ENCODE data around the gene NEUROD2.
A peak's percentile ranks its signal among the peaks of the same experiment; 100 is the strongest.

The NEUROD2 gene

DNA sequence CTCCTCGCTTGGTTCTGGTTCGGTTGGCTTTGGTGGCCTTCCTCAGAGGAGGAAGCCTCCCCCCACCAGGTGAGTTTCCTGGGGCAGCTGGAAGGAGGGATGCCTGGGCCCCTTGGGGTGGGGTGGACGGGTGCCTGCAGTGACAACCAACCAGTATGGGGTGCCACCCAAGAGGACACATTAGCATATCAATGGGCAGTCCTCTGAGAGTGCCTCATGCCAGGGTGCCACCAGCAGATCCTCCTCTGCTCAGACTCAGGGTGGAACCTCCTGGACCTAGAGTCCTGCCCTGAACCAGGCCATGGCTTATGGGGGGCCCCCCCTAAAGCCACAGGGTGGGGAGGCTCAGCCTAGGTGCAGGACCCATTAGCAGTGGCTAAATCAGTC lies 21.8 kb upstream of the NEUROD2 start:
- no peak overlapping the region for H3K27ac Mint-ChIP-seq
- H3K9me3 Mint-ChIP-seq: no peaks in the 10 kb centered on the region
- H3K27me3 Mint-ChIP-seq: peaks cover 65% of the 10 kb centered on the region
- no peaks in the 10 kb centered on the region for H3K36me3 Mint-ChIP-seq (ENCODE audit: low read depth)
- intact Hi-C loops (cut with micrococcal nuclease): no loop called here
- H3K4me1 Mint-ChIP-seq (ENCODE audit: low read depth): peaks cover 37% of the 10 kb centered on the region
- no peak overlapping the region for H3K4me3 Mint-ChIP-seq

GRCh38 chr17:39628655-39629493 lies 21.2 kb upstream of the NEUROD2 start:
- peaks cover 69% of the 10 kb centered on the region for H3K27me3 Mint-ChIP-seq
- H3K27ac Mint-ChIP-seq: no peak overlapping the region
- no peaks in the 10 kb centered on the region for H3K36me3 Mint-ChIP-seq (ENCODE audit: low read depth)
- H3K4me3 Mint-ChIP-seq: no peak overlapping the region
- H3K4me1 Mint-ChIP-seq (ENCODE audit: low read depth): peaks cover 31% of the 10 kb centered on the region
- no peaks in the 10 kb centered on the region for H3K9me3 Mint-ChIP-seq
- intact Hi-C loops (cut with micrococcal nuclease): no loop called here

DNA sequence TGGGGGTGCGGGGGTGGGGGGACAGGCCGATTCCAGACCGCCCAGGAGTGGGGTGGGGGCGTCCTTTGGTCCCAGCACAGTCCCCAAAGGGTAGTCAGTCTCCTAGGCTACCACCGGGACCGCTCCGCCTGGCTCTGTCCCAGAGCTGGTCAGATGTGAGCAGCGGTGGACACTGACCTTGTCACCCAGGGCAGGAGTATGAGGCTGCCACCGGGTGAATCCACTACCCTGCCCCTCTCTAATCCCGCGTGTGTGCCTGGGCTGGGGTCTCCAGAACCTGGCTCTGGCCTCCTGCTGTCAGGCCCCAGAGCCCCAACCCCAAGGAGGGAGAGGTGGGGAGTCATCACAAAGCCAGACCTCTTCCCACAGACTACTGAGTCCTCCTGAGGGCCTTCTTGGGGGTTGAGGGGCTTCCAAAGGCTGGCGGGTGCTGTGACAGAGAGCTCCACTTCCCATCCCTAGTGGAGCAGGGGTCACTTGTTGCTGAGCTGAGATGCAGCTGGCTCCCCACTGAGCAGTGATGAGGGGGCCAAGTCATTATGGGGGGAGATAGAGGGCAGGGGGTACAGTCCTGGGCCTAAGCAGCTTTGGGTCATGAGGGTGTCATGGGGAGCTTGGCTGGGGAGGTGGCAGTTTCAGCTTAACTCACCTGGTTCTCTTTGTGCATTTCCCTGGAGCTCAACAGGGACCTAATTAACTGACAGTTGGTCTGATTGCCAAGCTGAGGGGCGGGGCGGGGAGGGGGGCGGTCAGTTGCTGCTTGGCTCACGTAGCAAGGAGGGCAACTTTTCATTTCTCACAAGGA lies 20.2 kb upstream of the NEUROD2 start:
- intact Hi-C loops (cut with micrococcal nuclease): no loop called here
- H3K27me3 Mint-ChIP-seq: peaks cover 70% of the 10 kb centered on the region
- H3K4me1 Mint-ChIP-seq (ENCODE audit: low read depth): peaks cover 30% of the 10 kb centered on the region
- no peak overlapping the region for H3K27ac Mint-ChIP-seq
- no peaks in the 10 kb centered on the region for H3K36me3 Mint-ChIP-seq (ENCODE audit: low read depth)
- no peaks in the 10 kb centered on the region for H3K9me3 Mint-ChIP-seq
- no peak overlapping the region for H3K4me3 Mint-ChIP-seq

GRCh38 chr17:39627047-39627711 lies 19.5 kb upstream of the NEUROD2 start:
- Mint-ChIP-seq H3K27me3 (peaks cover 70% of the 10 kb centered on the region), H3K4me1 (ENCODE audit: low read depth) (peaks cover 28% of the 10 kb centered on the region), H3K9me3 (no peaks in the 10 kb centered on the region), H3K36me3 (ENCODE audit: low read depth) (no peaks in the 10 kb centered on the region), H3K27ac (no peak overlapping the region), H3K4me3 (peak overlapping the region; percentile 33)
- intact Hi-C loops (cut with micrococcal nuclease): no loop called here

DNA sequence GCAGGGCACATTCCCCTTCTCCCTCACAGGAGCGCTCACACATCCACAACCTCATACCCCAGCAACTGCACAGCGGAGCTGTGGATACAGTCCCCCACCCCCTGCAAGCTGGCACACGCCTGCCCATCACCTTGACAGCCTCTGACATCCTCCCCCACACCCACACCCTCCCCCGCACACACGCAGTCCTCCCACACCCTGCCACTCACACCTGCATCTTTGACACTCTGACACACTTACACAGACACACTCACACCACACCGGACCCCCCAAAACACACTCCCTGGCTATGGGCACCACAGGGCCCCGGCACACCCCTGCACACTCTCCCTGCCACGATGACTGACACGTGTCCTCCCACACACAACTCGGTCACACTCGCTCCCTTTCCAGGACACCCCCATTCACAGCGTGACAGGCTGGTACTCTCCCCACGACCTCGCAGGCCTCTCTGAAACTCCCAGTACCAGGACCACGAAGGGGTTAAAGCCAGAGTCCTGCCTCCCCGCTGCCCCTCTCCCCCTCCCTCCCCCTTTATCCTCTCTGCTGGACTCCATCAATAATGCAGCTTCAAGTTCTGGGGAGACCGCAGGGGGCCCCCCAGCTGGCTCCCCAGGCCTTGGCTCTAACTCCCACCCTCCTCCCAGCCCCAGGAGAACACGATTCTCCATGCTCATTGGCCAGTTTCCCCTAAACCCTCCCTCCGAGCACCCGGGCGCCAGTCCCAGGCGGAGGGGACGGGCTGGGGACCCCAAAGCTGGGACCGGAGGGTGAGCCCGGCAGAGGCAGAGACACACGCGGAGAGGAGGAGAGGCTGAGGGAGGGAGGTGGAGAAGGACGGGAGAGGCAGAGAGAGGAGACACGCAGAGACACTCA lies 18.7 kb upstream of the NEUROD2 start, which contains the start of gene PPP1R1B:
PPP1R1B (plus strand) TSS at position 782 of the 876 bp plus-strand sequence. CDS start 441 bp downstream, outside the sequence.
- peak within 1 kb of the TSS; percentile 5 for H3K27ac Mint-ChIP-seq
- intact Hi-C loops (cut with micrococcal nuclease): no loop called here
- H3K4me3 Mint-ChIP-seq: peak within 1 kb of the TSS; percentile 33
- H3K27me3 Mint-ChIP-seq: peaks cover 70% of the 10 kb centered on the region
- peaks cover 35% of the 10 kb centered on the region for H3K4me1 Mint-ChIP-seq (ENCODE audit: low read depth)
- H3K9me3 Mint-ChIP-seq: no peaks in the 10 kb centered on the region
- H3K36me3 Mint-ChIP-seq (ENCODE audit: low read depth): no peaks in the 10 kb centered on the region

- intact Hi-C loops (cut with micrococcal nuclease): no loop called here
- H3K4me3 Mint-ChIP-seq: no peak overlapping the region
- H3K27ac Mint-ChIP-seq: no peak overlapping the region
- no peaks in the 10 kb centered on the region for H3K36me3 Mint-ChIP-seq (ENCODE audit: low read depth)
- peaks cover 33% of the 10 kb centered on the region for H3K4me1 Mint-ChIP-seq (ENCODE audit: low read depth)
- H3K27me3 Mint-ChIP-seq: peaks cover 71% of the 10 kb centered on the region
- H3K9me3 Mint-ChIP-seq: no peaks in the 10 kb centered on the region
Measured at GRCh38 chr17:39625198-39625785, 17.6 kb upstream of the NEUROD2 start.

GRCh38 chr17:39624313-39624712 lies 16.6 kb upstream of the NEUROD2 start:
- Mint-ChIP-seq H3K36me3 (ENCODE audit: low read depth) (no peaks in the 10 kb centered on the region), H3K9me3 (no peaks in the 10 kb centered on the region), H3K27me3 (peaks cover 76% of the 10 kb centered on the region), H3K27ac (no peak overlapping the region), H3K4me1 (ENCODE audit: low read depth) (peaks cover 23% of the 10 kb centered on the region), H3K4me3 (no peak overlapping the region)
- intact Hi-C loops (cut with micrococcal nuclease): loop anchor here (5.0 kb wide), 1 partner anchor 97 kb away; no protein-coding TSS in a partner anchor

GRCh38 chr17:39623356-39623950 lies 15.7 kb upstream of the NEUROD2 start:
- H3K9me3 Mint-ChIP-seq: no peaks in the 10 kb centered on the region
- peaks cover 25% of the 10 kb centered on the region for H3K4me1 Mint-ChIP-seq (ENCODE audit: low read depth)
- H3K27me3 Mint-ChIP-seq: peaks cover 78% of the 10 kb centered on the region
- no peaks in the 10 kb centered on the region for H3K36me3 Mint-ChIP-seq (ENCODE audit: low read depth)
- H3K4me3 Mint-ChIP-seq: no peak overlapping the region
- intact Hi-C loops (cut with micrococcal nuclease): loop anchor here (1.0 to 5.0 kb wide), 3 partner anchors 13 to 96 kb away; partner anchors contain the start of gene STARD3
- H3K27ac Mint-ChIP-seq: no peak overlapping the region

- Mint-ChIP-seq H3K4me1 (ENCODE audit: low read depth) (peaks cover 28% of the 10 kb centered on the region), H3K27me3 (peaks cover 75% of the 10 kb centered on the region), H3K9me3 (no peaks in the 10 kb centered on the region), H3K36me3 (ENCODE audit: low read depth) (no peaks in the 10 kb centered on the region), H3K27ac (no peak overlapping the region), H3K4me3 (no peak overlapping the region)
- intact Hi-C loops (cut with micrococcal nuclease): loop anchor here (1.0 to 5.0 kb wide), 6 partner anchors 14 to 132 kb away; partner anchors contain the start of genes PNMT and STARD3
Measured at GRCh38 chr17:39622380-39623006, 14.8 kb upstream of the NEUROD2 start.

DNA sequence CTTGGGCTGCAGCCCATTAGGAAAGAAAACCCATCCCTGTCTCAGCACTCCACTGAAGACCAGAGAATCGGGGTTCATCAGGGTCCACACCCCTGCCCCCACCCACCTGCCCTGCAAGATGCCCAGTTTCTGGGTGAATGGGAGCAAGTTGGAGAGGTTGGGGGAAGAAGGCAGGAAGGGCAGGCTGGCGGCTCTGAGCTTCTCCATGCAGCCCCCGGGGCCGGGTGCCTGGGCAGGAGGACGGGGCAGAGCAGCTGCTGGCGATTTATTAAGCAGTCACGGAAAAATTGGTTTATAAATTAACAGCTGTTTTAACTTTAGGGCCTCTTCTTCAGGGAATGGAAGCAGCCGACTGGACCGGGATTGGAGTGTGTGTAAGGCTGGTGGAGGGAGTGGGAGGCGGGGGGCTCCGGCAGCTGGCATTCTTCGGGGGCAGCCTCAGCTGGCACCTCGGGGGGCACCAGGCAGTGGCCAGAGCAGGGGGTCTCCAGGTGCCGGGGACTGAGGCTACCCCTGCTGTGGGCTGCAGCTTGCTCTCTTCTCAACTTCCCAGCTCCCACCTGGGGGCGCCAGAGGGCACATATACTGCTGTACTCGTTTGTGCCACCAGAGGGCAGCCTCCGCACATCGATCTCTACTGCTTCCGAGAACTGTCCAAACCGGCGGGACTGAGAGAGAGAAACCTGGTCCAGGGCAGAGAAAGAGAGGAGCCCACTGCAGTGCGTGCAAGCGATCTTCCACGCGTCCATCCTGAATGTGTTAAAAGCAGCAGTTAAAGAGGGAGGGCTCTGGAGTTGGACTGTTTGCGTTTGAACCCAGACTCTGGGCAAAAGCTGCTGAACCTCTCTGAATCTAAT lies 14.0 kb upstream of the NEUROD2 start:
- Mint-ChIP-seq H3K36me3 (ENCODE audit: low read depth) (no peaks in the 10 kb centered on the region), H3K27me3 (peaks cover 80% of the 10 kb centered on the region), H3K27ac (no peak overlapping the region), H3K4me3 (no peak overlapping the region), H3K9me3 (no peaks in the 10 kb centered on the region), H3K4me1 (ENCODE audit: low read depth) (peaks cover 32% of the 10 kb centered on the region)
- intact Hi-C loops (cut with micrococcal nuclease): loop anchor here (1.0 to 5.0 kb wide), 5 partner anchors 15 to 133 kb away; partner anchors contain the start of genes PNMT and STARD3

DNA sequence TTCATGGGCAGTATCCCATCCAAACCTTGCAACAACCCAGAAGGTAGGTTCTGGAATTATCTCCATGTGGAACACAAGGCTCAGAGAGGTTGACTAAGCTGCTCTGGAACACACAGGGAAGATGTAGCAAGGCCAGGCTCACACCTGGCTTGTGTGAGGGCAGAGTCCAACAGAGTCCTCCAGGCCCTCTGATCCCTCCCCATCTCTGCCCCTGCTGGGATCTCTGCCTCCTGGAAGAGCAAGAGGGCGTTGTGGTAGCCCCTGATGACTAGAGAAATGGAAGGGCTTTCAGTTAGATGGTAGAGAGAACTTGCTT lies 12.0 kb upstream of the NEUROD2 start:
- Mint-ChIP-seq H3K36me3 (ENCODE audit: low read depth) (no peaks in the 10 kb centered on the region), H3K4me1 (ENCODE audit: low read depth) (peaks cover 24% of the 10 kb centered on the region), H3K4me3 (no peak overlapping the region), H3K27me3 (peaks cover 80% of the 10 kb centered on the region), H3K27ac (no peak overlapping the region), H3K9me3 (no peaks in the 10 kb centered on the region)
- intact Hi-C loops (cut with micrococcal nuclease): loop anchor here (5.0 kb wide), 1 partner anchor 92 kb away; no protein-coding TSS in a partner anchor
